Effector memory CD4-positive, alpha-beta T cell (primary cell): ENCODE data around the gene NOSTRIN.

Experiments used
- DNase-seq, 3 donors: peaks; one replicate each; pipeline ENCODE4 v3.0.0-alpha.2; 2020
- H3K27ac ChIP-seq: 2 replicates; pipeline ENCODE4 v1.7.0; 2013; ENCODE audit warnings: mild to moderate bottlenecking, low read length, moderate library complexity; ENCODE audit not compliant: insufficient read depth, poor library complexity, severe bottlenecking
- H3K27me3 ChIP-seq: replicated peaks from 2 replicates; pipeline ENCODE4 v1.7.0; 2013; ENCODE audit warnings: mild to moderate bottlenecking, low read length; ENCODE audit not compliant: insufficient read depth, control insufficient read depth, poor library complexity, severe bottlenecking
- H3K36me3 ChIP-seq: 2 replicates; pipeline ENCODE4 v1.7.0; 2013; ENCODE audit warnings: mild to moderate bottlenecking, low read length, moderate library complexity; ENCODE audit not compliant: control insufficient read depth, insufficient read depth
- H3K4me1 ChIP-seq: 2 replicates; pipeline ENCODE4 v1.7.0; 2013; ENCODE audit warnings: low read length, mild to moderate bottlenecking; ENCODE audit not compliant: control insufficient read depth, insufficient read depth, poor library complexity, severe bottlenecking
- H3K4me3 ChIP-seq: 2 replicates; pipeline ENCODE4 v1.7.0; 2013; ENCODE audit warnings: low read length, low read depth, mild to moderate bottlenecking; ENCODE audit not compliant: insufficient read depth, poor library complexity, severe bottlenecking
- H3K9me3 ChIP-seq: 2 replicates; pipeline ENCODE4 v1.7.0; 2013; ENCODE audit warnings: mild to moderate bottlenecking, low read length, moderate library complexity; ENCODE audit not compliant: control insufficient read depth

NOSTRIN gene

DNA sequence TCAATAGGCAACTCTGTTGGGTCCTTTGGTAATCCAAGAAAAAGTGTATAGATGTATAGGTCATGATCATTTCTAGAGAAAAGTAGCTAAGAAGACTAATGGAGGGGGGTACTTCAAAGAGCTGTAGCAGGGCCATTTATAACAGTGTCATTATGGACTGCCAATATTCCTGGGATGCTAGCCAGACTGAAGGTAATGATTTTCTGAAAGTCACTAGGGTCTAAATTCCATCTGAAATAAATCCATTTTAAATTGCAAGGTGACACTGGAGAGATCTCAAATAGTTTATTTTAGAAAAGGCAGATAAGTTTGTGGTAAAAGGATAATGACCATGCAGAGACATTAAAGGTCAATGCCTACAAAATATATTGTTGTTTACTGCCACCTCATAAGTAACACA is 92.3 kb downstream of the NOSTRIN start:
- no peak overlapping the region for H3K27ac ChIP-seq
- H3K4me1 ChIP-seq = peaks cover 4% of the 10 kb centered on the region
- no peaks in the 10 kb centered on the region for H3K36me3 ChIP-seq
- no peak overlapping the region for H3K4me3 ChIP-seq
- no peak for DNase-seq
- no peaks in the 10 kb centered on the region for H3K9me3 ChIP-seq
- H3K27me3 ChIP-seq = no peaks in the 10 kb centered on the region

DNA sequence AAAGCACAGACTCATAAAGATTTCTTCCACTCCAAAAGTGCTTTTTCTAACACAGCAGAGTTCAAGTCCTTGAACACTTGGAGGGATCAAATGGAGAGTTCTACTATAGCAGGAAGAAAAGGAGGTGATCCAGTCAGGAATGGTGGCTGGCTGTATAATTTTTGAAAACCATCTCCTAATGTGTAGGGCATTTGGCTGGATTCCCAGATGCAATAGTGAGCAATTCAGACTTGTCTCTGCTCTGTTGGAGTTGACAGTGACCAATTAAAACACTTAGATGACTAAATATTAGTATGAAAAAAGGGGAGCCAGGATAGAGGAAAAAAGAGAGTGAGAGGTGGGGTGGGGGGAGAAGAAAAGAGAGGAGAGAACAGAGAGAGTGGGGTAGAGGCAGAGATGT is 93.3 kb downstream of the NOSTRIN start:
- Histone ChIP-seq H3K36me3 (no peaks in the 10 kb centered on the region), H3K27me3 (no peaks in the 10 kb centered on the region), H3K4me1 (no peaks in the 10 kb centered on the region), H3K4me3 (no peak overlapping the region), H3K27ac (no peak overlapping the region), H3K9me3 (no peaks in the 10 kb centered on the region)
- no peak for DNase-seq

DNA sequence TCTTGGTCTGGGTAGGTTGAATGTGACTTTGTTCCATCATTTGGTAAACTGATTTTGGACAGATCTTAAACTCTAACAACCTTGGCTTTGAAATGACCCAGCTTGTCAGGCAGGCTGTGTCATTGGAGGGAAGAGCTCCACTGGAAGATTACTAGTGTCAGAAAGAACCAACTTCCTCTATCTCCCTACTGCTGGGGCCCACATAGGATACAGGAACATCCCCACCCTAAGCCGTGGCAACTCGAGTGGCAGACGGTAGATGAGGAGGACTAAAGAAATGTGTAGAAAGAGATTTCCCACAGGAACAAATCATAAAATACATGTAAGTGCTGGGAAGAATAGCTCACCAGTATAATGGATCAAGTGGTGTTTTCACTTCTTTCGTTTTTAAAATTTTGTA is 94.3 kb downstream of the NOSTRIN start:
- H3K36me3 ChIP-seq = no peaks in the 10 kb centered on the region
- H3K27me3 ChIP-seq = no peaks in the 10 kb centered on the region
- no peak for DNase-seq
- no peak overlapping the region for H3K4me3 ChIP-seq
- no peaks in the 10 kb centered on the region for H3K4me1 ChIP-seq
- no peak overlapping the region for H3K27ac ChIP-seq
- H3K9me3 ChIP-seq = no peaks in the 10 kb centered on the region

DNA sequence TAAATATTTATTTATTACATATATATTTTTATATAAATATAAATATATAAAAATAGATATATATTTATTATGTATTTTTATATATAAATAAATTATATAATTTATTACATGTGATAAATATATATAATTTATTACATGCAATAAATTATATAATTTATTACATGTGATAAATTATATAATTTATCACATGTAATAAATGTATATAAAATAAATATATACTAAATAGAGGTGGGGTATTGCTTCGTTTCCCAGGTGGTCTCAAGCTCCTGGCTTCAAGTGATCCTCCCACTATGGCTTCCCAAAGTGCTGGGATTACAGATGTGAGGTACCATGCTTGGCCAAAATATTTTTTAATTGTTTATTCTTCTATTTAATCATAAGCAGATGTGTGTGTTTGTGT is 95.0 kb downstream of the NOSTRIN start:
- no peak overlapping the region for H3K4me3 ChIP-seq
- no peak overlapping the region for H3K27ac ChIP-seq
- H3K36me3 ChIP-seq = no peaks in the 10 kb centered on the region
- no peak for DNase-seq
- no peaks in the 10 kb centered on the region for H3K9me3 ChIP-seq
- H3K27me3 ChIP-seq = no peaks in the 10 kb centered on the region
- no peaks in the 10 kb centered on the region for H3K4me1 ChIP-seq

DNA sequence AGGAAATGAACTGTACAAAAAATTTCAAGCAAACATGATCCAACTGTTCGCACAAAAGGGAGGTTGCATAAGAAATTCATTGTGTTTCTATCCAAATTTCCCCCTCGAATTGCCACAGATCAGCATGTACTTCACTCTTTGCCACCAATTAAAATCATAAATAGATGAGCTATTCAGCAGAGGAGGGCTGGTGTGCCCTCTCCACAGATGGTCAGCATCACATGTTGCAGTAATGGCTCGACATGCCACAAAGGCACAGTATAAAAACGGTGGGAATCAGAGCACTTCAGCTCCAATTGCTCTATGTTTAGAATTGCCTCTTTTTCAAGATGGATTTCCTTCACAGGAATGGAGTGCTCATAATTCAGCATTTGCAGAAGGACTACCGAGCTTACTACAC is 98.6 kb downstream of the NOSTRIN start, which contains the start of gene G6PC2:
Gene G6PC2, plus strand, starts transcription at position 289 of the 400 bp plus-strand sequence. Its CDS starts 41 bp downstream, at position 330.
- no peak for DNase-seq
- no peaks in the 10 kb centered on the region for H3K4me1 ChIP-seq
- no peak within 1 kb of the TSS for H3K4me3 ChIP-seq
- no peaks in the 10 kb centered on the region for H3K27me3 ChIP-seq
- H3K27ac ChIP-seq = no peak within 1 kb of the TSS
- H3K36me3 ChIP-seq = no peaks in the 10 kb centered on the region
- no peaks in the 10 kb centered on the region for H3K9me3 ChIP-seq

DNA sequence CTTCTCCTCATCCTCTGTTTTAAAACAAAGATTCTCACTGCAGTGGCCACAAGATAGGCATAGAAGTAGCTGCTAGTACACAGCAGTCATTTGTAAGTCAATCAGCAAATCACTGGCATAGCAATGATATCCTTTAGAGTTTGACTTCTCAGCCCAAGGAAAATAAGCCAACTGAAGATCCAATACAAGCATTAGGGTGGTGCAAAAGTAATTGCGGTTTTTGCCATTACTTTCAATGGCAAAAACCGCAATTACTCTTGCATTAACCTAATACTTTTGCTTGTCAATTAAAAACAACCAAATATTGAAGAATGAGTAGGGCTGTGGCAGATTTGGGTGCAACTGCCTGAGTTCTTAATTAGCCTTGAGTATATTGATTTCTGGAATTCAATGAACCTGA is 101.5 kb downstream of the NOSTRIN start:
- no peak overlapping the region for H3K4me3 ChIP-seq
- H3K9me3 ChIP-seq = no peaks in the 10 kb centered on the region
- H3K27me3 ChIP-seq = no peaks in the 10 kb centered on the region
- no peaks in the 10 kb centered on the region for H3K4me1 ChIP-seq
- H3K36me3 ChIP-seq = no peaks in the 10 kb centered on the region
- no peak for DNase-seq
- no peak overlapping the region for H3K27ac ChIP-seq

DNA sequence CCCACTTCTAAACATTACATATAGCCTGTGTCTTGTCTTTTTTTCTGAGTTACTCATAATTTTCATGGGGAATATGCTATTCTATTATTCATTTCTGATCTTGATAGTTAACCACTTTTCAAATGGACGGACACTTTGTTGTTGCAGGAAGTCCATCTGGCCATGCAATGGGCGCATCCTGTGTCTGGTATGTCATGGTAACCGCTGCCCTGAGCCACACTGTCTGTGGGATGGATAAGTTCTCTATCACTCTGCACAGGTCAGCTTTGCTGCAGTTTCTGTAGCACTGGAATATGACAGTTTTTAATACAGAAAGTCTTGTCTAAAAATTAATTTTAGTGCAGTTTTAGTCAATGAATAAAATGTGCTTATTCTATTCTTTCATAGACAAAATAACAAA is 101.9 kb downstream of the NOSTRIN start:
- no peak for DNase-seq
- Histone ChIP-seq H3K4me3 (no peak overlapping the region), H3K27me3 (no peaks in the 10 kb centered on the region), H3K36me3 (no peaks in the 10 kb centered on the region), H3K27ac (no peak overlapping the region), H3K9me3 (no peaks in the 10 kb centered on the region), H3K4me1 (no peaks in the 10 kb centered on the region)

DNA sequence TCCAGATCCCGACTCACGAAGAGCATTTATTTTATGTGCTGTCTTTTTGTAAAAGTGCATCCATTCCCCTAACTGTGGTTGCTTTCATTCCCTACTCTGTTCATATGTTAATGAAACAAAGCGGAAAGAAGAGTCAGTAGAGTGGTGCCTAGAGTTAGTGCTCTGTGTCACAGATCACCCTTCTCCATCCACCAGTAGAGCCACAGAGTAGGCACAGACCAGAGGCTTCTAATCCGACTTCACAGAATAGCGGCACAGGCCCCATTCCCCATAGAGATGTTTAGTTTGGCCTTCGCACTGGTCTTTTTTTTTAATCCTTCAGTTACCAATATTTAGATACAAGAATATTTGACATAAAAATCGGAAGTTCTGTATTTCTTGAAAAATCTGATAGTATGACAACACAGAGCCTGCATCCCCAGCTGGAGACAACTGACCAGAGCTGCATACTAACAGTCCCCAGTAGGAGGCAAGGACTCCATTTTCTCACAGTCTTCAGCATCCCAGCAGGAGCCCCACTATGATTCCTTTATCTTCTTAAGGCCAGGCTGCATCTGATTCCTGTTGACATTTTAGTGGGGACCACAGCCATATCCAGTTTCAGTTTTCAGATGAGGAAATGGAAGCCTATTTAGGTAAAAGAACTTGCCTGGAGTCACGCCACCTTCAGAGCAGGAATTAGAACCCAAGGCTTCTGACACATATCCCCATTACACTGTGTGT is 105.7 kb downstream of the NOSTRIN start:
- H3K36me3 ChIP-seq = no peaks in the 10 kb centered on the region
- no peak overlapping the region for H3K27ac ChIP-seq
- H3K4me3 ChIP-seq = no peak overlapping the region
- H3K4me1 ChIP-seq = peaks cover 2% of the 10 kb centered on the region
- peaks cover 4% of the 10 kb centered on the region for H3K27me3 ChIP-seq
- no peak for DNase-seq
- H3K9me3 ChIP-seq = no peaks in the 10 kb centered on the region

DNA sequence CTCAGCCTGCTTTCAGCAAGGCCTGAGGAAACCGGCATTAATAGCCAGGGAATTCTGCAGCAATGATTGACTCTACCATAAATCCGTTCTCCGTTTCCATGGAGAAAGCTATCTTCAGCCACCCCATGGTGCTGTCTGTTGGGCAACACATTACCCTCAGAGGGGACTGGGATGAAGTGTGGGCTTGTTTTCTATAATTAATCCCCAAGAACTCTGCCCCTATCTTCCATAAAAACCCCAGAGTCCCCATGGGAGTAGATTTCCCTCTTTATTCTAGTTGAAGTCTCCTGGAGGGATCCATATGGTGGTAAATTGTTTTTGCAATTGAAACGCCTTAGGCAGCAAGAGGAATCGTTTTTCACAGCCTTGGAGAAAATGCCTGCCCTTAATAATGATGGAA is 107.9 kb downstream of the NOSTRIN start:
- Histone ChIP-seq H3K9me3 (no peaks in the 10 kb centered on the region), H3K27me3 (peaks cover 4% of the 10 kb centered on the region), H3K27ac (no peak overlapping the region), H3K36me3 (no peaks in the 10 kb centered on the region), H3K4me1 (peaks cover 2% of the 10 kb centered on the region), H3K4me3 (no peak overlapping the region)
- no peak for DNase-seq

DNA sequence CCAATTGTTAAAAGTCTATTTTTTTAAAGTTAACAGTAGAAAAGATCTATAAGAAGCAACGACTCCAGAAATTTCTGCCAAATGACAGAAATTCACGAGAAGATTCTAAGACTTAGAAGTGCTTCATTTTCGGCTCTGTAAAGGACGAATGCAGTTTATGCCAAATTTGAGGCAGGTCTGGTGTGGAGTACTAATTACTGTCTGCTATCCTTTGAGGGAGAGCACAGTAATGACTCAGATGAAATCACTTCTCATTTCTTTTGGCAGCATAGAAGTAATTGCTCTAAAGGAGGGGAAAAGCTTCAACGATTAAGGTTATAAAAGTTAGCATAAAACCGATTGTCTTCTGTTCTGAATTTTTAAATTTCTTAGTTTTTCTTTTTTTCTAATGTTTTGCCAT is 110.0 kb downstream of the NOSTRIN start:
- DNase-seq = no peak
- H3K27ac ChIP-seq = no peak overlapping the region
- no peak overlapping the region for H3K4me3 ChIP-seq
- H3K36me3 ChIP-seq = no peaks in the 10 kb centered on the region
- H3K4me1 ChIP-seq = peaks cover 2% of the 10 kb centered on the region
- H3K27me3 ChIP-seq = peaks cover 4% of the 10 kb centered on the region
- no peaks in the 10 kb centered on the region for H3K9me3 ChIP-seq
